VCaP (cell line): ENCODE data around the gene DOCK4.

ENCODE experiments used
- H3K27ac ChIP-seq: fragments of 450-650 bp; 2 replicates; pipeline ENCODE4 v1.5.1; 2017
- CTCF ChIP-seq: fragments of 450-650 bp; conservative IDR thresholded peaks from 2 replicates; pipeline ENCODE4 v1.5.1; 2017; ENCODE audit warnings: mild to moderate bottlenecking, moderate library complexity

Gene DOCK4

GRCh38 chr7:112021379-112022044 is 184.7 kb downstream of the DOCK4 start:
- H3K27ac ChIP-seq, result no peak overlapping the region
- TF ChIP-seq CTCF, result no peak

GRCh38 chr7:112020800-112021199 is 185.4 kb downstream of the DOCK4 start:
- H3K27ac ChIP-seq, result no peak overlapping the region
- no peak for TF ChIP-seq CTCF

GRCh38 chr7:112019932-112020331 is 186.3 kb downstream of the DOCK4 start:
- H3K27ac ChIP-seq, result no peak overlapping the region
- TF ChIP-seq CTCF, result no peak

GRCh38 chr7:112018305-112019030 is 187.7 kb downstream of the DOCK4 start:
- TF ChIP-seq CTCF, result no peak
- no peak overlapping the region for H3K27ac ChIP-seq

GRCh38 chr7:112015146-112015545 is 191.1 kb downstream of the DOCK4 start:
- H3K27ac ChIP-seq, result no peak overlapping the region
- TF ChIP-seq CTCF, result no peak

- H3K27ac ChIP-seq, result no peak overlapping the region
- no peak for TF ChIP-seq CTCF
Measured at GRCh38 chr7:112014347-112014746, 191.9 kb downstream of the DOCK4 start.

- TF ChIP-seq CTCF, result no peak
- no peak overlapping the region for H3K27ac ChIP-seq
Measured at GRCh38 chr7:112013274-112013673, 192.9 kb downstream of the DOCK4 start.
